GM12878 (cell line): ENCODE data around the gene LXN. TPM values are rescaled to one million over a fixed set of nuclear protein-coding genes. Genes with fewer than 3 reads are reported as not detected.

Source experiments
- ATAC-seq: fragments of 200-7000 bp; cut with Tn5 transposase; 3 replicates; pipeline ENCODE4 v1.9.1; 2020; ENCODE audit warnings: mild to moderate bottlenecking, moderate library complexity
- BruUV-seq: library from RNA; stranded (reverse); fragments of 400-500 nt; replicated peaks from 2 replicates; lab custom pipeline; 2021; lab: Mats Ljungman, UMichigan
- CTCF ChIA-PET: fragments of 300-600 bp; sonication (Branson Sonifier 250); formaldehyde crosslinking; extraction: SDS; loops from one replicate; lab custom pipeline; 2021; ENCODE audit warnings: inconsistent platforms; lab: Yijun Ruan, JAX
- POLR2A ChIA-PET: fragments of 350-600 bp; formaldehyde crosslinking; extraction: SDS; loops from one replicate; lab custom pipeline; 2021; ENCODE audit warnings: inconsistent platforms; lab: Charles Lee
- RAD21 ChIA-PET: fragments of 300-600 bp; sonication (Branson Sonifier 250); formaldehyde crosslinking; loops from one replicate; lab custom pipeline; 2023; ENCODE audit warnings: antibody characterized with exemption; ENCODE audit not compliant: unreplicated experiment; lab: Charles Lee
- SMC1A ChIA-PET: fragments of 300-600 bp; sonication (Branson Sonifier 250); formaldehyde crosslinking; loops from one replicate; lab custom pipeline; 2023; ENCODE audit not compliant: unreplicated experiment, uncharacterized antibody; lab: Charles Lee
- DNase-seq: peaks from one replicate; pipeline ENCODE4 v3.0.0-alpha.2; 2011; ENCODE audit warnings: low read depth, low spot score
- FAIRE-seq: peaks from 3 replicates; lab custom pipeline; 2011; peaks lifted over from hg19 to GRCh38; lab: Jason Lieb, UNC
- H2AFZ ChIP-seq: 2 replicates; pipeline ENCODE4 v1.6.0; 2011; ENCODE audit warnings: low read depth, low read length, control low read depth; ENCODE audit not compliant: control insufficient read depth
- H3K27ac ChIP-seq: 2 replicates; pipeline ENCODE4 v1.5.1; 2011; ENCODE audit warnings: control low read depth; ENCODE audit not compliant: control insufficient read depth, insufficient read depth
- H3K27me3 ChIP-seq, 2 experiments: replicated peaks in 1 of 2; 2 replicates each; pipeline versions ENCODE4 v1.6.0 to v1.6.1; 2011; ENCODE audit warnings: low read length in 1 of 2; ENCODE audit not compliant: control insufficient read depth in 2 of 2, insufficient read depth in 2 of 2
- H3K36me3 ChIP-seq, 2 experiments: 2 replicates each; pipeline ENCODE4 v1.5.1; 2011; ENCODE audit warnings: low read length in 1 of 2; ENCODE audit not compliant: control insufficient read depth in 2 of 2, insufficient read depth in 2 of 2
- H3K4me1 ChIP-seq: 2 replicates; pipeline ENCODE4 v1.6.1; 2011; ENCODE audit warnings: mild to moderate bottlenecking, low read length, moderate library complexity, mixed read lengths; ENCODE audit not compliant: control insufficient read depth, insufficient read depth
- H3K4me2 ChIP-seq: 2 replicates; pipeline ENCODE4 v1.6.0; 2011; ENCODE audit warnings: control low read depth; ENCODE audit not compliant: control insufficient read depth, insufficient read depth
- H3K4me3 ChIP-seq: fragments of 200-600 bp; sonication (generic); 2 replicates; pipeline ENCODE4 v1.5.1; 2016
- H3K79me2 ChIP-seq: 2 replicates; pipeline ENCODE4 v1.6.0; 2011; ENCODE audit warnings: low read length; ENCODE audit not compliant: control insufficient read depth, insufficient read depth
- H3K9ac ChIP-seq: 2 replicates; pipeline ENCODE4 v1.8.0; 2011; ENCODE audit warnings: low read length, control low read depth, mixed read lengths; ENCODE audit not compliant: control insufficient read depth, insufficient read depth
- H3K9me3 ChIP-seq: replicated peaks from 3 replicates; pipeline ENCODE4 v1.5.1; 2011; ENCODE audit warnings: mild to moderate bottlenecking, low read length; ENCODE audit not compliant: control insufficient read depth, insufficient read depth
- H4K20me1 ChIP-seq: 2 replicates; pipeline ENCODE4 v1.6.0; 2011; ENCODE audit not compliant: control insufficient read depth, insufficient read depth
- ATF3 ChIP-seq: IDR thresholded peaks from 2 replicates; pipeline ENCODE4 v1.6.1; 2011; ENCODE audit warnings: low read depth, mild to moderate bottlenecking, low read length, moderate library complexity, borderline replicate concordance; ENCODE audit errors: extremely low read depth
- BHLHE40 ChIP-seq, 2 experiments: fragments of 450-650 bp in 1 of 2; IDR thresholded peaks; 2 replicates each; pipeline ENCODE4 v1.6.1; 2011 to 2017; ENCODE audit warnings: low read depth in 2 of 2, borderline replicate concordance in 1 of 2, improper control_type of control experiment in 1 of 2, low read length in 1 of 2, mild to moderate bottlenecking in 1 of 2
- CBX3 ChIP-seq: fragments of 200-600 bp; sonication (generic); IDR thresholded peaks from 2 replicates; pipeline ENCODE4 v1.6.1; 2016; ENCODE audit warnings: low read depth, borderline replicate concordance
- CTCF ChIP-seq, 3 experiments: IDR thresholded peaks in 2 of 3; conservative IDR thresholded peaks in 1 of 3; 2 replicates each; pipeline ENCODE4 v1.5.1; 2011; ENCODE audit warnings: low read depth in 3 of 3, low read length in 3 of 3, mild to moderate bottlenecking in 3 of 3, control low read depth in 2 of 3, moderate library complexity in 2 of 3, inconsistent platforms in 1 of 3, mixed read lengths in 1 of 3; ENCODE audit not compliant: control insufficient read depth in 2 of 3, insufficient read depth in 1 of 3; ENCODE audit errors: extremely low read depth in 1 of 3
- ELK1 ChIP-seq: IDR thresholded peaks from 2 replicates; pipeline ENCODE4 v1.6.1; 2012; ENCODE audit warnings: low read depth, low read length, improper control_type of control experiment
- IKZF2 ChIP-seq, 2 experiments: fragments of 450-650 bp; IDR thresholded peaks; 2 replicates each; pipeline ENCODE4 v1.6.1; 2017; ENCODE audit warnings: mild to moderate bottlenecking in 2 of 2, moderate library complexity in 2 of 2
- JUNB ChIP-seq: IDR thresholded peaks from 2 replicates; pipeline ENCODE4 v1.6.1; 2016; ENCODE audit warnings: antibody characterized with exemption, mild to moderate bottlenecking
- KAT2A ChIP-seq: conservative IDR thresholded peaks from 2 replicates; pipeline ENCODE4 v1.6.1; 2011; ENCODE audit warnings: low read depth, low read length; ENCODE audit not compliant: control insufficient read depth
- MAX ChIP-seq: IDR thresholded peaks from 2 replicates; pipeline ENCODE4 v1.6.1; 2012; ENCODE audit warnings: low read depth, low read length, improper control_type of control experiment
- MXI1 ChIP-seq: fragments of 150-350 bp; IDR thresholded peaks from 2 replicates; pipeline ENCODE4 v1.6.1; 2011; ENCODE audit warnings: low read depth, mild to moderate bottlenecking, inconsistent platforms, low read length, improper control_type of control experiment
- NFIC ChIP-seq: IDR thresholded peaks from 2 replicates; pipeline ENCODE4 v1.6.1; 2012; ENCODE audit warnings: low read depth, mild to moderate bottlenecking, inconsistent platforms, low read length, moderate library complexity
- POLR2AphosphoS5 ChIP-seq: IDR thresholded peaks from 2 replicates; pipeline ENCODE4 v1.6.1; 2011; ENCODE audit warnings: mild to moderate bottlenecking, low read length, inconsistent platforms
- RUNX3 ChIP-seq: IDR thresholded peaks from 2 replicates; pipeline ENCODE4 v1.6.1; 2012; ENCODE audit warnings: low read length, inconsistent platforms
- TCF7 ChIP-seq: IDR thresholded peaks from 2 replicates; pipeline ENCODE4 v1.6.1; 2014; ENCODE audit warnings: antibody characterized with exemption, borderline replicate concordance
- USF2 ChIP-seq: IDR thresholded peaks from 2 replicates; pipeline ENCODE4 v1.6.1; 2011; ENCODE audit warnings: low read depth, low read length, improper control_type of control experiment, borderline replicate concordance
- WRNIP1 ChIP-seq: IDR thresholded peaks from 2 replicates; pipeline ENCODE4 v1.6.1; 2011; ENCODE audit warnings: low read depth, low read length, improper control_type of control experiment, borderline replicate concordance
- ZNF384 ChIP-seq: IDR thresholded peaks from 2 replicates; pipeline ENCODE4 v1.6.1; 2012; ENCODE audit warnings: low read depth, mild to moderate bottlenecking, low read length, improper control_type of control experiment, borderline replicate concordance
- WGBS: methylation state at CpG from one replicate; pipeline ENCODE4 v1.1.6; 2016; ENCODE audit warnings: low lambda C conversion rate; ENCODE audit not compliant: insufficient replicate concordance, insufficient coverage; ENCODE audit errors: missing lambda C conversion rate; 5-methylcytosine and 5-hydroxymethylcytosine counted together
- in situ Hi-C: fragments of 300-500 bp; cut with MboI; formaldehyde crosslinking; loops from 9 replicates; pipeline ENCODE4 v1.14.3; 2018; ENCODE audit warnings: mixed read lengths
- intact Hi-C: fragments of 100-400 bp; cut with micrococcal nuclease; formaldehyde crosslinking; loops from one replicate; pipeline ENCODE4 v1.14.2; 2022; ENCODE audit not compliant: unreplicated experiment
- polyA plus RNA-seq, 11 experiments: library from polyadenylated mRNA; depleted of rRNA in 4 of 11; unstranded in 6 of 11; stranded (reverse) in 5 of 11; fragments of >200 nt; fragmentation: Nextera tagmentation in 4 of 11; fragmentation: Illumina TruSeq in 1 of 11; extraction: Ambion mirVana in 4 of 11; extraction: Trizol in 1 of 11; gene quantifications; 1 replicate in 1 of 11; 2 replicates in 10 of 11; pipeline versions ENCODE4 v1.2.1 to v1.2.3, GENCODE V29; 2011 to 2016; ENCODE audit warnings: inconsistent platforms in 2 of 11, missing spikeins in 2 of 11, low read depth in 1 of 11
- total RNA-seq, 4 experiments: library from RNA; depleted of rRNA in 3 of 4; stranded (reverse); fragments of >200 nt in 3 of 4; fragmentation: Illumina TruSeq in 1 of 4; extraction: Trizol in 1 of 4; gene quantifications; 2 replicates each; pipeline versions ENCODE4 v1.2.1 to v1.2.3, GENCODE V29; 2013 to 2021

The LXN gene
- total and polyA plus RNA-seq, 10 of the 15 experiments (the other 5 are each of a cell fraction or from before 2014, with no cell fraction given), result 10.7 to 45.0 (median 20.4) TPM

GRCh38 chr3:158658889-158659288 lies 13.6 kb downstream of the LXN start:
- TF ChIP-seq KAT2A, result no peak
- TF ChIP-seq ZNF384, result no peak
- TF ChIP-seq POLR2AphosphoS5, result no peak
- TF ChIP-seq CTCF (IDR thresholded peaks at IDR 0.05 in 2 of 3, conservative IDR thresholded peaks at IDR 0.05 in 1 of 3; ENCODE audit: control insufficient read depth in 2 of 3, extremely low read depth in 1 of 3, insufficient read depth in 1 of 3, low read depth in 3 of 3, low read length in 3 of 3), result no peak
- TF ChIP-seq TCF7, result peak; percentile 92
- no peak for TF ChIP-seq MAX
- peak; percentile 80 for TF ChIP-seq RUNX3
- peak; percentile 35; the same call in 1 of the 2 replicates for TF ChIP-seq JUNB
- no peak for TF ChIP-seq ELK1
- TF ChIP-seq ATF3, result no peak
- TF ChIP-seq CBX3, result no peak
- no peak for TF ChIP-seq MXI1
- peak; percentile 30; the same call in 1 of the 2 replicates for TF ChIP-seq NFIC
- no peak for TF ChIP-seq BHLHE40 (IDR thresholded peaks at IDR 0.05; ENCODE audit: borderline replicate concordance in 1 of 2, low read depth in 2 of 2, low read length in 1 of 2)
- no peak for TF ChIP-seq IKZF2 (IDR thresholded peaks at IDR 0.05)
- no peak for TF ChIP-seq WRNIP1
- no peak for TF ChIP-seq USF2
- Histone ChIP-seq H2AFZ (no peak overlapping the region), H3K9me3 (no peaks in the 10 kb centered on the region), H3K27ac (no peak overlapping the region), H3K27me3 (no peaks in the 10 kb centered on the region), H4K20me1 (no peaks in the 10 kb centered on the region), H3K4me2 (no peak overlapping the region), H3K36me3 (peaks cover 1 to 28% of the 10 kb centered on the region in 2 experiments), H3K4me1 (no peaks in the 10 kb centered on the region), H3K79me2 (no peaks in the 10 kb centered on the region), H3K9ac (no peak overlapping the region), H3K4me3 (no peak overlapping the region)
- no peak; the same call in 2 of the 3 replicates for ATAC-seq
- CTCF ChIA-PET, result interaction anchor here (0.8 to 4.1 kb wide), 18 partner anchors 11 to 602 kb away, joined by 3 to 78 read pairs (median 6); partner anchors contain the start of genes GFM1, LXN and MFSD1
- RAD21 ChIA-PET, result interaction anchor here (2.0 to 2.3 kb wide), 2 partner anchors 131 to 133 kb away, joined by 8 to 19 read pairs; no protein-coding TSS in a partner anchor
- FAIRE-seq, result no peak
- no TSS peak for BruUV-seq
- POLR2A ChIA-PET, result interaction anchor here (1.1 kb wide), 2 partner anchors 11 to 14 kb away, joined by 3 read pairs; partner anchors contain the start of gene LXN
- in situ Hi-C loops (no loop called here), intact Hi-C loops (loop anchor here (1.0 kb wide), 1 partner anchor 132 kb away; no protein-coding TSS in a partner anchor)
- 85% methylated on average over 7 of the region's 7 CpGs for WGBS
- DNase-seq, result no peak
- SMC1A ChIA-PET, result interaction anchor here (0.7 to 2.3 kb wide), 9 partner anchors 10 to 188 kb away, joined by 3 to 16 read pairs (median 3); no protein-coding TSS in a partner anchor
